Measurements from ENCODE around the gene PARK7. TPM values are rescaled to one million over a fixed set of nuclear protein-coding genes. Genes with fewer than 3 reads are reported as not detected.

The PARK7 gene
- total RNA-seq, 1 donor from 2014 or later = 291 TPM

Other genes with a start within 250 kb of the PARK7 start
- gene VAMP3, start 190.4 kb upstream of the PARK7 start, total RNA-seq = 137 and 141 TPM in 2 replicates
- 7.2 and 9.0 TPM in 2 replicates for gene PER3, start 177.4 kb upstream of the PARK7 start, total RNA-seq
- not detected in 2 replicates for gene UTS2, start 108.6 kb upstream of the PARK7 start, total RNA-seq
- 0.05 TPM in 1 of 2 replicates, not detected in the other for gene TNFRSF9, start 20.9 kb upstream of the PARK7 start, total RNA-seq
- gene ERRFI1, start 64.6 kb downstream of the PARK7 start, total RNA-seq = 138 and 194 TPM in 2 replicates